ENCODE measurements around the gene DNHD1.

Gene DNHD1

DNA sequence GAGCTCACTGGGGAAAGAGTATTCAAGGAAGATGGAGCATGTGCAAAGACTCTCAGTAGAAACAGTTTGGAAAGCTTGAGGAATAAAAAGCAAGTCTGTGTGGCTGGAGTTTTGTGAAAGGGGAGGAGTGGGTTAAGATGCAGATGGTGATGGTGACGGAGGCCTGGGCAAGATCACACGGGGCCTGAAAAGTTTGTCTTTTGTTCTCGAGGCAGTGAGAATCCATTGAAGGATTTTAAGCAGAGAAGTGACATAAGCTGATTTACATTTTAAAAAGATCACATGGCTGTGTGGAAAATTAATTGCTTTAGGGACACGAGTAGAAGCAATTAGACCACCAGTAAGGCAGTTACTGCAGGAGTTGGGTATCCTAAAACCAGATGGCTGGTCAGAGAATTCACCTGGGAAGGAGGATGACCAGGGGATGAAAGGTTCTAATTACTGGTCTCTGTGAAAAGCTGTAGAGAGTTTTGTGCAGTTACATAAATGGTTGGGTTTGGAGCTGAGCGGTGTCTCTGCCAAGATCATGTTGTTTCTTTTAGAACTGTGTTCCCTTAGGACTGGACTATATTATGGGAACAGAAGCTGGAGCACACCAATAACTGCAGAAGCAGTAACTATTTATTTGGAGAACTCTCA lies 99.3 kb downstream of the DNHD1 start:
- no peak for DNase-seq

DNA sequence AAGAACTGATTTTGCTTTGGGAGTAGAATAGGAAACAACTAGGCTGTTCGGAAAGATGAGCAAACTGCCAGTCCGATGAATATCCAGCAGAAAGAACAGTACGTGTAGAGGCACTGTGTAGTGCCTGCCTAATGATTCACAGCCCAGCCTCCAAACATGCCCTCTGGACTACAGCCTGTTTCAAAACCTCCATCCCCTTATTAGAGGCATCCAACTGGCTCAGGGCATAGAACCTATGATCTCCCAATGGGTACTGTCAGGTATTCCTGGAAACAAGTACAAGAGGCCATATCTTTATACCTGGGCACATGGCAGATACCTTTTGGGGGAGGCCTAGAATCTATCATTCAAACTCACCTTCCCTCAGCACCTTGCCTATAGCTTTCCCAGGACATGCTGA lies 101.5 kb downstream of the DNHD1 start:
- no peak for DNase-seq

- DNase-seq, result no peak
Measured at GRCh38 chr11:6599449-6599848, 102.4 kb downstream of the DNHD1 start.

DNA sequence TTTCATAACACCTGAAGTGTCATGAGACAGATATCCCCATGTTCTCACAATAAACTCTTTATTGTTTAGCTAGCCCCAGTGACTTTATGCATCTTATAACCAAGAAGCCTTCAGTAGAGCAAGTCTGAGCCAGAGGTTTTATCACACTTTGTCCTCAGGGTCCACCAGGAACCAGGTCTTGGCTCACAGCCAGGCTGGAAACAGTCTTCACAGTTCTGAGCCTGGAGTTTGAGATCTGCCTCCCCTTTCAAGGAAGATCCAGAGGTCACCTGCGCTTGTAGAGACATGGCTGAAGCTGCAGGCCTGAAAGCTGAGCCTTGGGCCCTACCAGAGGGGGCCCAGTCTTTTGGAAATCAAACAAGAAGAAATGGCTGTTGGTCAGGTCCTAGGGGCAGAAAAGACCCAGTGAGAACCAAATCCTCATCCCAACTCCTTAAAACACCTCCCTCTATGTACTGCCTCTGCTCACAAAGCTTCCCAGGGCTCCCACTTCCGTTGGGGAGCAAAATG lies 102.9 kb downstream of the DNHD1 start:
- DNase-seq, result no peak

GRCh38 chr11:6601041-6601461 lies 104.0 kb downstream of the DNHD1 start:
- no peak for DNase-seq

DNA sequence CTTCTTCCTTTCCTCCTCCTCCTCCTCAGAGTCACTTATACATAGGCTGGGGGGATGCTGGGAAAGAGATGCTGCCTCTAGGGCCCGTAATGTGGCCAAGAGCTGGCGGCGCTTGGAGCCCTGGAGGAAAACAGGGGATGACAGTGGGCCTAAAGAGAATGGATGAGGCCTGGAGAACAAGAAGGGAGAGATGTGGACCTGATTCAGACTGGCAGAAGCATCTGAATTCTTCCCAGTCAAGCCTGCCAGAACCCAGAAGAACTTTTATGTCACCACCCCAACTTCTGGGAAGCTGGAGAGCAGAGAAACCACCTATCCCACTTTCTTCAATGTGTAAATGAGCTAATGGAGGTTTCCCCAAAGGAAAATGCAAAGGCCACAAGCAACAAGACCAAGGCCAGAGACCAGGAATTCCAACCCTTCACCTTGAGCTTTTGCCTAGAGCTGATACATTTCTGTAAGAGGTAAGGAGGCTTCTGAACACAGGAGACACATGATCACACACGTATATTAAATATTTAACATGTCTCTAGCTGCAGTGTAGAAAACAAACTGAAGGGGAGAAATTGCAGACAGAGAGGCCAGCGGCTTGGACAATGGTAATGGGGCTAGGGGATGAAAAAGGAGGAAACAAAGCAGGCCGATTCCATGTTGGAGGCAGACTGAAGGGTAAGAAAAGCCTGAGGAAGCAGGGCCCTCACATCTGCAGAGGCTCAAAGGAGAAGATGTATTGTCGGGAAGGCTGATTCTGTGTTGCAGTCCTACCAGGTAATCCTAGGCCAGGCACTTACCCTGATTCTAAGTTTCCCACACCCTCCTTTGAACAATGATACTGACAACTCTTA lies 105.2 kb downstream of the DNHD1 start:
- DNase-seq, result no peak

- DNase-seq, result peak; percentile 95
Measured at GRCh38 chr11:6603287-6604080, 106.4 kb downstream of the DNHD1 start, which contains the start of the genes ILK and RRP8. Gene ILK (plus strand): TSS chr11:6603774. CDS start chr11:6604272, 498 bp downstream. Gene RRP8 (minus strand): TSS chr11:6603616. CDS start chr11:6603502, 114 bp downstream.

GRCh38 chr11:6604081-6604626 lies 107.1 kb downstream of the DNHD1 start:
- DNase-seq, result peak; percentile 78

DNA sequence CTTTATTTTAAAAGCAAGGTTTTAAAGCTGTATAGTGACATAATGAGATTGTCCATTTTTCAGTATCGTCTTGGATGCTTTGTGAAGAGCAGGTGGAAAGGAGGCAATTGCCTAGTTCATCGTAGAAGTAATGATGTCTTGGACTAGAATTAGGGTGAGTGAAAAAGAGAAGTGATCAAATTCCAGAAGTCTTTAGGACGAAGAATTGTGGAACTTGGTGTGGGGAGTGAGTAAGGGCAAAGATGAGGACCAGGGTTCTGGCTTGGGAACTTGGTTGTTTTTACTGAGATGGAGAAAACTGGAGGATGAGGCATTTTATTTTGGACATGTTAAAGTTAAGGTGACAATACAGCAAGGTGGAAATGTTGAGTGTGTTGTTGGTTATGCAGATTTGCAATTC lies 107.7 kb downstream of the DNHD1 start:
- no peak for DNase-seq

DNA sequence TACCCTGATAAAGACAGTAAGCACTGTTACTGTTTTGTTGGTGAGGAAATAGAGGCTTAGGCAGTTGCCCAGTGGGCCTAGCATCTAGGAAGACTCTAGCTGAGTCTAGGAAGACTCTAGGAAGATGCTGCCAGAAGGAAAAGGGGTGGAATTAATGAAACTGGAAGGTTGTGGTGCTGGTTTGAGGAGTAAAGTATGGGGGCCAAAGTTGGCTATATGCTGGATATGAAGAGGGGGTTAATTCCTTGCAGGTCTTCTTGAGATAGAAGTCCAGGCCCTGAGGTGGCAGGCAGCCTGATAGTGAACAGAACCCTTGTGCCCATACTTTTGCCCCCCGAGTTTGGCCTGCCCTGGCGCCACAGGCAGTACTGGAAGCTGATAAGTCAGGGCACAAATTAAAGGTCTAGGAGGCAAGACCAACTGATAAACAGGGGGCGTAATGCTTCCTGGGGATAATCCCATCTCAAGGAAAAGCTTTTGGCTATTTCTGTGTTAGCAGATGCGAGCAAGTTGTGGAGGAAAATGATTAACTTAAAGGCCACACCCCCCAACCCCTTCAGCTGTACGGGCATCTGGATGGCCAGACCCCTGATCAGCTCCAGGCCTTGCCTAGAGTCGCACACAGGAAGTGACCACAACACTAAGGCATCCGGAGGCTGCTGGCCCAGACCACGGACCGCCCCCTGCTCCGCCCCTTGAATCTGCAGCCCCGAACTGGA lies 109.5 kb downstream of the DNHD1 start:
- peak; percentile 80 for DNase-seq

- DNase-seq, result no peak
Measured at GRCh38 chr11:6607190-6607795, 110.2 kb downstream of the DNHD1 start.

DNA sequence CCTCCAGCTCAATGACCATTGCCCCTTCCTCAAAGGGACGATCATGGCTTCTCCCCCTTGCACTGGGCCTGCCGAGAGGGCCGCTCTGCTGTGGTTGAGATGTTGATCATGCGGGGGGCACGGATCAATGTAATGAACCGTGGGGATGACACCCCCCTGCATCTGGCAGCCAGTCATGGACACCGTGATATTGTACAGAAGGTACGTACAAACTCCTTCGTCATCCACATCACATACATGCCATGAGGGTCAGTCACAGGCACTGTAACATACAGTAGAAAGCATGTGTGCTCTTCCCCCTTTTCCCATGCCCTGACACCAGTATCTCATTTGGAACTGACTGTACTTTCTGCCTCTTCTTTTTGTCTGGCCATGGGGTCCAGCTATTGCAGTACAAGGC lies 110.9 kb downstream of the DNHD1 start:
- DNase-seq, result no peak

DNA sequence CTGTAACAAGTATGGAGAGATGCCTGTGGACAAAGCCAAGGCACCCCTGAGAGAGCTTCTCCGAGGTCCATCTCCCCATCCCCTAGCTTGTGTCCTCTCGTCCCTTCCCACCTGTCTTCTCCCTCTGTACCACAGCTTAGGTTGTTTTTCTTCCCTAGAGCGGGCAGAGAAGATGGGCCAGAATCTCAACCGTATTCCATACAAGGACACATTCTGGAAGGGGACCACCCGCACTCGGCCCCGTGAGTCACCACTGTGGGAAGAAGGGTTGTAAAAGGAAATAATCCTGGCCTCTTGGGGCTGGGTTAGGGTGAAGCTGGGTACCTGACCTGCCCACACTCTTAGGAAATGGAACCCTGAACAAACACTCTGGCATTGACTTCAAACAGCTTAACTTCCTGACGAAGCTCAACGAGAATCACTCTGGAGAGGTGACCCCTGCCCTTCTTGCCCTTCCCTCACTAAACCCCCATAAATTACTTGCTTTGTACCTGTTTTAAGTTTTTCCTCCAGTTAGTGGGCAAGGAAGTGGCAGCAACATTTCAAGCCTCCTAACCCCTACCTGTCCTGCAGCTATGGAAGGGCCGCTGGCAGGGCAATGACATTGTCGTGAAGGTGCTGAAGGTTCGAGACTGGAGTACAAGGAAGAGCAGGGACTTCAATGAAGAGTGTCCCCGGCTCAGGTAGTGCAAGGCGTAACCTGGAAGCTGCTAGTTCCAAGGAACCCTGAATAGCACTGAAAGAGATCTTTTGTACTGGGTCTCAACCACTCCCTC lies 111.8 kb downstream of the DNHD1 start:
- no peak for DNase-seq

DNA sequence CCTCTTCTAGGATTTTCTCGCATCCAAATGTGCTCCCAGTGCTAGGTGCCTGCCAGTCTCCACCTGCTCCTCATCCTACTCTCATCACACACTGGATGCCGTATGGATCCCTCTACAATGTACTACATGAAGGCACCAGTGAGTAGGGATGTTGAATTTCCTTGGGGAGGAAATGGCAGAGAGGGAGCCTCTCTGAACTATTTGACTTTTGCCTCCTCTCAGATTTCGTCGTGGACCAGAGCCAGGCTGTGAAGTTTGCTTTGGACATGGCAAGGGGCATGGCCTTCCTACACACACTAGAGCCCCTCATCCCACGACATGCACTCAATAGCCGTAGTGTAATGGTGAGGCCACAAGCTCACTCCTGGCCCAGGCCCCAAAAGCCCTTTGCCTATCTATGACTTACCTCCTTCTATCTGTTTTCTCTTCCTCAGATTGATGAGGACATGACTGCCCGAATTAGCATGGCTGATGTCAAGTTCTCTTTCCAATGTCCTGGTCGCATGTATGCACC lies 112.5 kb downstream of the DNHD1 start:
- no peak for DNase-seq

DNA sequence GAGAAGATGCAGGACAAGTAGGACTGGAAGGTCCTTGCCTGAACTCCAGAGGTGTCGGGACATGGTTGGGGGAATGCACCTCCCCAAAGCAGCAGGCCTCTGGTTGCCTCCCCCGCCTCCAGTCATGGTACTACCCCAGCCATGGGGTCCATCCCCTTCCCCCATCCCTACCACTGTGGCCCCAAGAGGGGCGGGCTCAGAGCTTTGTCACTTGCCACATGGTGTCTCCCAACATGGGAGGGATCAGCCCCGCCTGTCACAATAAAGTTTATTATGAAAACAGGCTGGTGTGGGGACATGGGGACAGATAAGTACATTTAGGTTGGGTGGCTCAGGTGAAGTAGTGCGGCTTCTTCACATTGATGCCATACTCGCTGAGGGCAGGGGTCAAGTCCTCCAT lies 113.5 kb downstream of the DNHD1 start:
- DNase-seq, result no peak

- peak; percentile 45 for DNase-seq
Measured at GRCh38 chr11:6611092-6611962, 114.2 kb downstream of the DNHD1 start.

DNA sequence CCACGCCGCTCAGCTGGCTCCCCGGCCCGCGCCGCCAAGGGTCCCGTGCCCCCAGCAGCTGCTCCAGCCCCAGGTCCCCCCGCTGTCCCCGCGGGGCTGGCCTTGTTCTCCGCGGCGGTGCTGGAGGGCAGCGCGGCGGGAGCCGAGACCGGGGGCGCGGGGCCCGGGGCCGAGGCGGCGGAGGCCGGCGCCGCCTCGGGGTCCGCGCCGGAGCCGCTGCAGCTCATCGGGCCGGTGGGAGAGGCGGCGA lies 114.8 kb downstream of the DNHD1 start:
- no peak for DNase-seq

DNA sequence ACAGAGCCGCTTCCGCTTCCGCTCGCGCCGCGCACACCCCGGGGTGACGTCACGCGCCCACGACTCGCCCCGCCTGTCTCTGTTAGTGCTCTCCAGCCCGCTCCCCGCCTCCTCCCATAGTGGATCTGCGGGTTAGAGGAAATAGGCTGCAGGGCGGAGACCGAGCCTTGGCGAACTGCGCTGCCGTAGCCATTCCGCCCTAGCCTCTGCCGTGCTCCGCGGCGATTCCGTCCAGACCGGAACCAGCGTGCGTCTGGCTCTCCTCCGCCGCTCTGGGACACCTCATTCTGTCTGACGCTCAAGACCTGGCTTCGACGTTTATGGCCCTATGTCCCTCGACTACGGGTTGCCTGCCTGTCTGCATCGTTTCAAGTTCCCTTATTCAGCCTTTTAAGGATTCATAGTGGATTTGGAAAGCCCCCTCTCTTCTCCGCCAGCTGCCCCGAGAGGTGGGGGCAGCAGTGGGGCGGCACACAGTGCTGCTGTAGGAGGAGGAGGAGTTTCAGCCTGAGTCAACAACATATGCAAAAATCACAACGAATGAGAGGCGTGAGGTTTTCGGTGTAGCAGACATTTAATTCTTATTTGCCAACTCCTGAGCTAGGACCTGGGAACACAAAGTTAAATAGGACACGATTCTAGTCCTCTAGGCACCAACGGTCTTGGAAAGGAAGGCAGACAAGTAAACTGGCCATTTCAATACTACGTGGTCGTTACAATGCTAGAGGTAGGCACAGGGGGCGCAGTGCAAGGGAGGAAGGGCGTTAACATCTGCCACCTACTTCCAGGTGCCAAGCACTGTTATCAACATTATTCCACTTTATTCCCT lies 115.3 kb downstream of the DNHD1 start, which contains the start of gene TAF10:
TSS of gene TAF10 (minus strand) at position 4 of the 829 bp plus-strand sequence. CDS start 27 bp downstream, outside the sequence.
- peak; percentile 95 for DNase-seq

DNA sequence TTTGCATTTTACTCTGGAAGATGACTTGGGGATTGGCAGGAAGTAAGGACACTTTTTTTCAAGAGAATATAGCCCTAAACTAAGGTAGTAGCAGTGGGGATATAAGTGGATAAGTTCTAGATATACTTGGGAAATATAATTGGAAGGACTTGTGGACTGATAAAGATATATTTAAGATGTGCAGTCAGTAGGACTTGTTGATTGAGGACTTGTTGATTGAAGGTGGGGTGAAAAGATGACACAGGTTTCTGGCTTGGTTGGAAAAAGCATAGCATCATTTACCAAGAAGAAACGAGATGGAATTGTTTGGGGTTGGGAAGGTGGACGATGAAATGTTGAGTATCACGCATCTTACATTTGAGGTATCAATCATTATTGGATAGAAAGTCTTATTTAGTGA lies 116.4 kb downstream of the DNHD1 start:
- DNase-seq, result no peak
